PC-3 (cell line): ENCODE measurements around the gene ITGAE. TPM values are rescaled to one million over a fixed set of nuclear protein-coding genes. Genes with fewer than 3 reads are reported as not detected.

Experiments
- ATAC-seq: fragments of 200-7000 bp; cut with Tn5 transposase; 2 replicates; pipeline ENCODE4 v1.9.1; 2020; ENCODE audit warnings: mild to moderate bottlenecking, moderate library complexity
- BruUV-seq: library from RNA; stranded (reverse); fragments of 400-500 nt; replicated peaks from 2 replicates; lab custom pipeline; 2021; lab: Mats Ljungman, UMichigan
- CTCF ChIA-PET: fragments of 300-600 bp; sonication (Branson Sonifier 250); formaldehyde crosslinking; loops from one replicate; lab custom pipeline; 2022; ENCODE audit warnings: antibody characterized with exemption; lab: Charles Lee
- POLR2A ChIA-PET: fragments of 300-600 bp; sonication (Branson Sonifier 250); formaldehyde crosslinking; loops from one replicate; lab custom pipeline; 2022; ENCODE audit warnings: antibody characterized with exemption; ENCODE audit not compliant: unreplicated experiment; lab: Charles Lee
- DNase-seq: peaks from one replicate; pipeline ENCODE4 v3.0.0-alpha.2; 2015
- H2AFZ ChIP-seq: fragments of 300-600 bp; sonication (generic); 2 replicates; pipeline ENCODE4 v1.6.0; 2016; ENCODE audit warnings: antibody characterized with exemption, low read length
- H3F3A ChIP-seq: fragments of 300-600 bp; sonication (generic); one replicate; pipeline ENCODE4 v1.6.0; 2017; ENCODE audit warnings: antibody characterized with exemption, low read length, control low read depth, mild to moderate bottlenecking; ENCODE audit not compliant: unreplicated experiment
- H3K27ac ChIP-seq: fragments of 300-600 bp; sonication (generic); 2 replicates; pipeline ENCODE4 v1.5.1; 2016; ENCODE audit warnings: mild to moderate bottlenecking, low read length
- H3K27me3 ChIP-seq: fragments of 300-600 bp; sonication (generic); 2 replicates; pipeline ENCODE4 v1.6.1; 2016; ENCODE audit warnings: low read length, mixed read lengths
- H3K36me3 ChIP-seq: fragments of 300-600 bp; sonication (generic); 2 replicates; pipeline ENCODE4 v1.6.1; 2016; ENCODE audit warnings: low read depth, mixed run types, low read length, mixed read lengths
- H3K4me1 ChIP-seq: fragments of 300-600 bp; sonication (generic); 2 replicates; pipeline ENCODE4 v1.5.1; 2016; ENCODE audit warnings: low read length; ENCODE audit not compliant: insufficient read depth
- H3K4me2 ChIP-seq: fragments of 300-600 bp; sonication (generic); 2 replicates; pipeline ENCODE4 v1.6.0; 2016; ENCODE audit warnings: low read length
- H3K4me3 ChIP-seq: fragments of 300-600 bp; sonication (generic); 2 replicates; pipeline ENCODE4 v1.5.1; 2016; ENCODE audit warnings: mild to moderate bottlenecking, low read length, mixed read lengths
- H3K79me2 ChIP-seq: fragments of 300-600 bp; sonication (generic); 2 replicates; pipeline ENCODE4 v1.6.1; 2017; ENCODE audit warnings: low read length, mixed read lengths
- H3K9ac ChIP-seq: fragments of 300-600 bp; sonication (generic); 2 replicates; pipeline ENCODE4 v1.6.0; 2016; ENCODE audit warnings: mild to moderate bottlenecking, low read length
- H3K9me2 ChIP-seq: fragments of 300-600 bp; sonication (generic); replicated peaks from 2 replicates; pipeline ENCODE4 v1.6.1; 2016; ENCODE audit warnings: mixed run types, low read length, mixed read lengths
- H3K9me3 ChIP-seq: fragments of 300-600 bp; sonication (generic); 2 replicates; pipeline ENCODE4 v1.6.1; 2016; ENCODE audit warnings: low read length, mixed read lengths
- H4K20me1 ChIP-seq: fragments of 300-600 bp; sonication (generic); 2 replicates; pipeline ENCODE4 v1.6.1; 2016; ENCODE audit warnings: low read length, mixed read lengths
- CTCF ChIP-seq: fragments of 300-600 bp; sonication (generic); conservative IDR thresholded peaks from 2 replicates; pipeline ENCODE4 v1.5.1; 2017; ENCODE audit warnings: antibody characterized with exemption, low read depth, mild to moderate bottlenecking, low read length
- EZH2 ChIP-seq: fragments of 300-600 bp; sonication (generic); IDR thresholded peaks from one replicate; pipeline ENCODE4 v1.6.1; 2017; ENCODE audit warnings: antibody characterized with exemption, mild to moderate bottlenecking, low read length; ENCODE audit not compliant: unreplicated experiment
- EZH2phosphoT487 ChIP-seq: fragments of 300-600 bp; sonication (generic); IDR thresholded peaks from 2 replicates; pipeline ENCODE4 v1.6.1; 2018; ENCODE audit warnings: mild to moderate bottlenecking, antibody characterized with exemption, low read length, borderline replicate concordance
- intact Hi-C: fragments of 100-400 bp; cut with micrococcal nuclease; formaldehyde crosslinking; loops from 2 replicates; pipeline ENCODE4 v1.9.0; 2023
- total RNA-seq: library from RNA; depleted of rRNA; stranded (reverse); fragments of >200 nt; gene quantifications from 2 replicates; pipeline ENCODE4 v1.2.3, GENCODE V29; 2014

The ITGAE gene
- total RNA-seq, 1 experiment from 2014 or later = 42.0 TPM

- Histone ChIP-seq H3K4me2 (peak overlapping the region; percentile 94), H3K9me3 (no peaks in the 10 kb centered on the region), H3K27ac (no peak overlapping the region), H3F3A (no peaks in the 10 kb centered on the region), H2AFZ (peak overlapping the region; percentile 96), H4K20me1 (no peaks in the 10 kb centered on the region), H3K27me3 (no peaks in the 10 kb centered on the region), H3K36me3 (no peaks in the 10 kb centered on the region), H3K4me3 (peak overlapping the region; percentile 69), H3K9me2 (no peaks in the 10 kb centered on the region), H3K9ac (peak overlapping the region; percentile 69), H3K79me2 (no peaks in the 10 kb centered on the region), H3K4me1 (peaks cover 4% of the 10 kb centered on the region; the same call in 1 of the 2 replicates)
- CTCF ChIA-PET = interaction anchor here (0.6 to 0.7 kb wide), 3 partner anchors 19 to 1353 kb away, joined by 3 to 4 read pairs (median 3); partner anchors contain the start of gene HASPIN
- DNase-seq = peak; percentile 93
- TF ChIP-seq CTCF (no peak), EZH2phosphoT487 (no peak), EZH2 (no peak)
- intact Hi-C loops = no loop called here
- ATAC-seq = peak; percentile 88
- POLR2A ChIA-PET = interaction anchor here (0.6 kb wide), 1 partner anchor 118 kb away, joined by 3 read pairs; the partner anchor contains the start of gene CTNS
- BruUV-seq = no TSS peak
These were observed 46.3 kb downstream of the ITGAE start for GRCh38 chr17:3754458-3755334.

GRCh38 chr17:3754066-3754457, 46.9 kb downstream of the ITGAE start:
- H3K4me2 ChIP-seq = peak overlapping the region; percentile 41; the same call in 1 of the 2 replicates
- intact Hi-C loops = no loop called here

GRCh38 chr17:3753624-3754023, 47.4 kb downstream of the ITGAE start:
- intact Hi-C loops = no loop called here
- DNase-seq = no peak
- ATAC-seq = no peak

More at GRCh38 chr17:3754066-3754457, 46.9 kb downstream of the ITGAE start:
- POLR2A ChIA-PET = no interaction called here
- H2AFZ ChIP-seq = no peak overlapping the region
- no peaks in the 10 kb centered on the region for H3K27me3 ChIP-seq
- H3K36me3 ChIP-seq = no peaks in the 10 kb centered on the region
- H4K20me1 ChIP-seq = no peaks in the 10 kb centered on the region
- no TSS peak for BruUV-seq
- H3K9me3 ChIP-seq = no peaks in the 10 kb centered on the region
- CTCF ChIA-PET = interaction anchor here (0.6 to 0.7 kb wide), 2 partner anchors 18 to 1352 kb away, joined by 3 read pairs; no protein-coding TSS in a partner anchor
- no peak overlapping the region for H3K4me3 ChIP-seq
- H3K79me2 ChIP-seq = no peaks in the 10 kb centered on the region
- ATAC-seq = no peak
- H3K9me2 ChIP-seq = no peaks in the 10 kb centered on the region
- DNase-seq = no peak
- no peak overlapping the region for H3K27ac ChIP-seq
- H3K4me1 ChIP-seq = peaks cover 4% of the 10 kb centered on the region; the same call in 1 of the 2 replicates
- no peak overlapping the region for H3K9ac ChIP-seq
- no peaks in the 10 kb centered on the region for H3F3A ChIP-seq
- TF ChIP-seq EZH2phosphoT487 = no peak

More at GRCh38 chr17:3753624-3754023, 47.4 kb downstream of the ITGAE start:
- Histone ChIP-seq H3K9me3 (no peaks in the 10 kb centered on the region), H2AFZ (no peak overlapping the region), H3K4me3 (no peak overlapping the region), H4K20me1 (no peaks in the 10 kb centered on the region), H3K27me3 (no peaks in the 10 kb centered on the region), H3K79me2 (no peaks in the 10 kb centered on the region), H3K36me3 (no peaks in the 10 kb centered on the region), H3F3A (no peaks in the 10 kb centered on the region), H3K27ac (no peak overlapping the region), H3K4me2 (no peak overlapping the region), H3K9me2 (no peaks in the 10 kb centered on the region), H3K9ac (no peak overlapping the region), H3K4me1 (peaks cover 4% of the 10 kb centered on the region; the same call in 1 of the 2 replicates)
- no TSS peak for BruUV-seq
- TF ChIP-seq CTCF = no peak
- no peak for TF ChIP-seq EZH2
- no peak for TF ChIP-seq EZH2phosphoT487
- ChIA-PET POLR2A (no interaction called here), CTCF (no interaction called here)
